Fibroblast of skin of abdomen (primary cell): ENCODE results near the gene SPEF2.

ENCODE experiments used
- DNase-seq: peaks from one replicate; pipeline ENCODE4 v3.0.0-alpha.2; 2013

The SPEF2 gene

DNA sequence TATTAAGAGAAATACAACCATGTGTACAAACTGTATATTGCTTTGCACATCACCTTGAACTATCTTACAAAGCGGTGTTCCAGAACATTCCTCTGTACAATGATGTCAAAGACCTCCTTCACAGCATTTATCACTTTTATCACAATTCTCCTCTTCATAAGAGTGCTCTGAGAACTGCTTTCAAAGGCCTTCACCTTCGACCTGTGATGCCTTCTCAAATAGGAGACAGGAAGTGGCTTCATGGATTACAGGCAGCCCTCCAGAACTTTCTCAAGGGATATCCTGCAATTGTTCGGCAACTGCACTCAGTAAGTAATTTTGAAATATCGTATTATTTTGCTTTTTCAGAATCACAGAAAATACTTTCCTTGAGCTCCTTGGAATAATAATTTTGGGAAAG lies 171.1 kb downstream of the SPEF2 start:
- DNase-seq = no peak

GRCh38 chr5:35789732-35790456 lies 172.2 kb downstream of the SPEF2 start:
- peak; percentile 77 for DNase-seq

DNA sequence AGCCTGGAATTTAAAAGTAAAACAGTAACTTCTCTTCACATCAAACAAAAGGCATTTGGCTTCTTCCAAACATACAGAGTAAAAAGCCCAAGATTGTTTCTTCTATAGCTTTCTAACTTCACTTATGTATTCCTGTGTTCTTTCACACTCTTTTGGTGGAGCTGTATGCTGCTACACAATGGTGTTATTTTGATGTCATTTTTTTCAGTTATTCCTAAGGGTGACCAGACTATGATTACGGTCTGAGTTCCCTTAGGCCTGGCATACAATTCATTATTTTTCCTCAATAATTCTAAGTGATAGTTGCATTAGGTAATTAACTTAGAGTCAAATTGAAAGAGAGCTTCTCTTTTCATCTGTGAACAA lies 172.8 kb downstream of the SPEF2 start:
- DNase-seq = no peak

GRCh38 chr5:35794328-35794619 lies 176.6 kb downstream of the SPEF2 start:
- DNase-seq = no peak

DNA sequence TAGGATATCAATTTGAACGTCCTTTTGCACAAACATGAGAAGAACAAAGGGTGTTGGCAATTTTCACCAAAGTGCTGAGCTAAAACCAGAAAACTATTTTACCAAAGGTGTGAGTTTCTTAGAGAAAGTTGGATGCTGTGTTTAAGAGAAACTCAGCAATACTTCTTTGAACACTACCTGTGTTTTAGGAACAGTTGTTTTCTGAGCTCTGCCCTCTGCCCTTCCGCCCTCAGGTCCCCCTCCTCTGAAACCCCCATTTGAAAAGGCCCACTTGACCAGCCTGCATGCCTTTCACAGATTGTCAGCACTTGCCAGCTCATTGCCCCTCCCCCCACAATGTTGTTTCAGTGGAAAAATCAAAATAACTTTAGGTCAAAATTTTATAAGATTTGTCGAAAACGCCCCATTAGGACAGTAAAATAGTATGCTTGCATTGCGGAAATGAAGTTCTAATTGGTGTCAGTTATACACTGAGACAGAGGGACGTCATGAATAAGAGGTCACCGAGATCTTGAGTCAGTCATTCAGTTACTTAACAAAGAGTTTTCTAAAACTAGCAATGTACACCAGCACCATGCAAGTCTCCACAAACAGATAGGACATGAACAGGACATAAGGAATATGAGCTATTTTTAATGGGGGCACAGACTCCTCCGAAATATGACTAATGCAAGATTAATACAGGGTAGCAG lies 177.2 kb downstream of the SPEF2 start:
- DNase-seq = no peak

DNA sequence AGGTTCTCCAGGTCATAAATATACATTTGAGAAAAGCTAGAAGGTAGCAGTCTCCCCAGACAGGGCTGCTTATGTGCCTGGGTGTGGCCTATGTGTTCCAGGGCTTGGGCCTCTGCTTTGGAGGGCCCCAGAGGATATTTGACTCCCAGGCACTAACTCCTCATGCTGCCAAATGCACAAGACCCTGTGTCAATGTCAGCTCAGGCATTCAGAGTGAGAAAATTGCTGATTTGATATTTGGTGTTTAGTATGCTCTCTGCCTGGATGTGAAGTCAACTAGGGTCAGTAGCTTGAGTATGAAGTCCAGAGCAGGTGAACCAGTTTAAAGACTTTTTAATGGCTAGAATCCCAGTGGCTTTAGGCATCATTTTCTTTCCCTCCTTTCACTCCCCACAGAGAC lies 181.5 kb downstream of the SPEF2 start:
- no peak for DNase-seq

DNA sequence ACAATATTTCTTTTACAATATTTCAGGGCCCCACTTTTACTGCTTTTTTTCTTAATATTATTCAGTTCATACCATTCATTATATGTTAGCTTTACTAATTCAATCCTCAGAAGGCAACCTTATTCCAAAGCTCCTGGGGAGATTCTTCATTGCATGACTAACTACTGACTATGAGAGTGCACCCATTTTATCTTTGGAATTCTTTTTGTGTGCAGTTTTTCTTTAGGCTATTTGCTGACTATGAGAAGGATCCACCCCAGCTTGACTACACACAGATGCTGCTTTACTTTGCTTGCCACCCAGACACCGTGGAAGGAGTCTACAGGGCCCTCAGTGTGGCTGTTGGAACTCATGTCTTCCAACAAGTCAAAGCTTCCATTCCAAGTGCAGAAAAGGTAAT lies 182.1 kb downstream of the SPEF2 start:
- DNase-seq = peak; percentile 41

DNA sequence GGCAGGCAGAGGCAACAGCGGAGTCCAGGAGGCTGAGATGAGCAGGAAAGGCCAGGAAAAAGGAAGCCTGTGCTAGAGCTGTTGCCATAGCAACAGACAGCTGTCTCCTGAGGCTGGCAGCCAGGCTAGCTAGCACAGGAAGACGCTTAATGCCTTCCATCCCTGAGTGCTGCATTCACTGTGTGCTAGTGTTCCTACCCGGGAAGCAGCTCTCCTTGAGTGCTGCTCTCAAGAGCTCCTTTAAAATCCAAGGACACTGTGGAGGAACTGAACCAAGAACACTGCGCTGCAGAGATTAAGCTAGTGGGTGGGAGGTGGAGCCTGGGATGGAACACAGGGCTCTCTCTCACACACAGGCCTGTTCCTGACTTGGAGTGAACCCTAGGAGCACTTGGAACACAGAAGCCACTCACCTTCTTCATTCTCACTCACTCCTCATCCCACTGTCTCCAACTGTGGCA lies 185.6 kb downstream of the SPEF2 start:
- peak; percentile 85 for DNase-seq

DNA sequence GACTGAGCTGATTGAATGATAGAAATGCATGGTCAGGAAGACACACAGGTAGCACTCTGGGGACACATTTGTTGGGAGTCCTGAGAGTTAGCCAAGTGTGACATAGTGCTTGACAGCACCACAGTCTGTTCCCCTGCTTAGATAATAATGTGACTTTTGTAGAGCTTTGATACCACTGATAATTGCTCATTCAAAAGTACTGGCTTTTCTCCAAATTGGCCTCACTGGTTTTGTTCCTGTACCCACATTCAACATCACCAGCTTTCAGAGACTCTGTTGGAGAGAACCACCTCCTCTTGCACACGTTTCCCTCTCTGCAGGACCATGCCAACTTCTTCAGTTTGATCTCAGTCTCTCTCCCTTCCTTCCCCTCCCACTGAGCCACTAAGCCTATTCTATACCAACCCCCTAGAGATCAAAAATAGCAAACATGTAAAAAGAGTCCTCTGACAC lies 186.6 kb downstream of the SPEF2 start:
- DNase-seq = no peak

DNA sequence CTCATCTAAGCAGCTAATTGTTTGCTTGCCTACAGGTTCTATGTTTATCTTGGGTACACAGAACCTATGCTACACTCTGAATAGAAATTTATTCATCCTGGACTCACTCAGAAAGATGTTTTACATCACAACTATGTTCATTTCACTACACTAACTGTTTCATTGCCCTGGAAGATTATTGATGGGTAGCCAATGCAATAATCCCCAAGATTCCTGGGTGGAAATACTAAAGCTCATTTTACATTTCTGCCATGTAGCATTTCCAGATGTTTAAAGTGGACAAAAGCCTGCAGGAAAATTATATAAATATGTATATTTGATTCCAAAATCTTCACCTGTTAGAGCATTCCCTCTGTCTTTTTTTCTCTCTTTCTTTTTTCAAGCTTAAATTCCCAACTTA lies 187.2 kb downstream of the SPEF2 start:
- DNase-seq = no peak

DNA sequence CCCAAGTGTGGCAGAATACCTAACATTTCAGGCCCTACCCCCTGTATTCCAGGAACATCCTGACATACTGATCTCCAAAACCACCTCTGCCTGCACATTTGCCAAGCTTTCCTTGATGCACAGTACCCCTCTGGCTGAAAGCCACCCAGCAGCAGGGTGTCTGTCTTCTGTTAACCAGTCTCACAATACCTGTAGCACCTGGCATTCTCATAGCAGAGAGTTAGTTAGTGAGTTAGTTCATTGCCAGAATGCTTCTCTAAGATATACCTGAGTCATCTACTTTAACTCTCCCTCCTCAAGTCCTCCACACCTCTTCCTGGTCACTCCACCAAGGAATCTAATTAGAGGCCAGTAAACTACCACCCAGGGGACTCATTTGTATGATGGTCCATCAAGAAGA lies 192.9 kb downstream of the SPEF2 start:
- no peak for DNase-seq

- DNase-seq = peak; percentile 23
These were observed 193.6 kb downstream of the SPEF2 start for GRCh38 chr5:35811108-35811741.

DNA sequence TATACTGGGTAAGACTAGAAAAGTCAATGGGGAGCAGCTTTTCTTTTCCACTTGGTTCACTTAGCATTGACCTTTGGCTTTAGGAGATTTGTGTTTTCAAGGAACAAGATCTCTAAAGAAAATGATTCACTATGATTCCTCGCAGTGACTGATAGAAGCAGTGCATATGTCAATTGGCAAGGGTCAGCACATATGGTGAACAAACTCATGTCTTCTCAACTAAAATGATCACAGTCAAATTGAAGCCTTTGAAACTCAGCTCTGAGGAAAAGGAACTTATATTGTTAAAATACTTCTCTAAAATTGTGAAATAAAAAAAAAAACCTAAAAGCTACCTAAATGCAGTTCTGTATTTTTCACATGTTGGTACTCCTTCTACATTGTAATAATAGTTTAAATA lies 195.9 kb downstream of the SPEF2 start:
- DNase-seq = no peak

DNA sequence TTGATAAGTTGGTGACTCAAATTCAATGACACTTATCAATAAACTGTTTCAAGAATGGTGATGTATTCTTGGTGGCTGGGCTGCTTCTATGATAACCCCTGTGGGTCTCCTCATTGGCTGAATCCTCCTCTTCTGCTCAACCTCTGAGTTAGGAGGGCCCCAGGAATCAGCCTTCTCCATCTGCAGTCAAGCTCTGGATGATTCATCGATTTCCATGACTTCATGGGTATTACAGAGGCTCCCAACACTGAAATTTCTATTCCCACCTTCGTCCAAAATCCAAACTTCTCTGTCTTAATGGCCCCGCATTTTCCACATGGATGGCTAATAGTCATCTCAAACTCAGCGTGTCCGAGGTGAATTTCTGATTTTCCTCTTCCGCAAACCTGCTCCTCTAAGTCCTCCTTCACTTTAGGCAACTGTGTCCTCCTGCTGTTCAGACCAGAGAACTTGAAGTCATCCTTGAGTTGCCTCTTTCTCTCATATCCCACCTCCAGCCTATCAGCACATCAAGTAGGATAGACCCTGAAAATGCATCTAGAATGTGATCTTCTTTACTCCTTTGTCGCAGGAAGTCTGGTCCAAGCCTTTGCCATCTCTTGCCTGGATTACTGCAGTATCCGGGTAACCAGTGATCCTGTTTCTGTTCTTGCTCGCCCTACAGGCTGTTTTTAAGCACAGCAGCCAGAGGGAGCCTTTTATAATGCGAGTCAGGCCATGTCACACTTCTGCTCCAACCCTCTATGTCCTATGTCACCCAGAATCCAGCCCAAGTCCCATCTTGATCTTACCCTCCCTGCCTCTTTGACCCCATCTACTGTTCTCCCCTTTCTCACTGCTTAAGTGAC lies 197.7 kb downstream of the SPEF2 start:
- DNase-seq = no peak

DNA sequence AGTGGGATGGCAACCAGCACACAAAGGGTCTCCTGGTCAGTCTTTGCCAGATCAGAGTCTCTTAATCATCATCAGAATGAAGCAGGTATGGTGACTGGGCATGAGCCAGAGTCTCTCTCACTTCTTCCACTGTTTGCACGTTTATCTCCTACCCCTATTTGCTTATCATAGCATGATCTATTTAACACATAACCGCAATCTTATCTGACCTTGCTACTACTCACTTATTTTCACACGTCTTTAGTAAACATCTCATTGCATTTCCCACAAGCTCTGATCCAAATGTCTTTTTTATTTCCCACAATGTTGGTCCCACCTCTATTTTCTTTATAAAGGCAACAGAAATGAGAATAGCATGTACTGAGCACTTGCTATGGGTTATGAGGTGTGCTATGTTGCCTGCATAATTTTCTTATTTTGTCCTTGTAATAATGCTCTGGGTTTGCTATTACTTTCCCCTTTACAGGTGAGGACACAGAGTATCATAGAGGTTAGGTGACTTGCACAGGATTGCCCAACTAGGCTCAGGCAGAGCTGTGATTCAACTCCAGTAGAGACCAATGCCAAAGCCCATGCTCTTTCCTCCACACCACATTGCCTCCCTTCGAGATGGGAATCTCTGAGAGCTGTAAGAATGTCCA lies 199.3 kb downstream of the SPEF2 start:
- no peak for DNase-seq

DNA sequence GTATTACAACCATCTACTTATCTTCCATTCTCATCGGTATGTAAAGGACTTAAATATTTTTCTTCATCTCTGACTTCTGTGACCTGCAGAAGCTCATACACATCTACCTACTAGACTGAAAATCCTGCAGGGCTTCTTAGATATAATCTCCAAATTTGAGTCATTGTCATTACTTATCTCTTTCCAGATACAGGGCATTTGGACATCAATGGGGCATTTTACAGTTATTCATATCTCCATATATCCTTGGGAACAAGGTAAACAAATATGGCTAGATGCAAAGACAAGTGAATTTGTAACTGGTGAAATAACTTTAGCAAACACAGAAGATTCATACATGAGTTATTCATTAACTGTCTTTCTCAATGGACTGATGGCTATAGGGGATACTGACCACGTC lies 201.4 kb downstream of the SPEF2 start:
- no peak for DNase-seq

DNA sequence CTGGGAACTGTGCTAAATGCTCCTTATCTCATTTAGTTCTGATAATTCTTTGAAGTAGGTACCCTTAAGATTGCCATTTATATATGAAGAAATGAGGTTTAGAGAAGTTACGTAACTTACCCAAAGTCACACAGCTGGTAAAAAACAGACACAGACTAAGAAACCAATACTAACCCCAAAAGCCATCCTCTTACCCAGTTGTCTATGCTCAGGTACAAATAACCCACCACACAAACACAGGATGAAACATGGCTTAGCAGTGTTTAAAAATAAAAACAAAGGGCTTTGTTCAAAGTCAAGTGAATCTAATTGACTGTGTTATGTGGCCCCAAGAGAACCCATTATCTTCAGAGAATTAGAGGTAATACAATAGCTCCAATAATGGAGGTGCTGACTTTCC lies 202.0 kb downstream of the SPEF2 start:
- no peak for DNase-seq

DNA sequence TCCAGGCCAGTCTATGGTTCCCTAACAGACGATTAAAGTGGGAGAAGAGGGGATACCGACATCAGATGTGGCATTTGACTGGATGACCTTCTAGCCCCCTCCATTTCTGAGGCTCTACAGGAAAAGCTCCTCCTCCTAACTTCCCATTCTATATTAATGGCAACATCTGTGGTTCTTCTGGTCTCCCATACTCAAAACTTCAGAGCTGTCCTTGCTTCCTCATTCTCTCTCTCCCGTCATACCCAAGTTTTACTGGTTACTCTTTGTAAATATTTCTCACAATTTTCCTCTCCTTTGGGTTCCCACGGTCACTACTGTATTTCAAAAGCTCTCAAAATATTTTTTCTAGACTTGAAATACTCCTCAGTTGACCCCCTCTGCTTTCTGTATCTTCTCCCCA lies 203.1 kb downstream of the SPEF2 start:
- DNase-seq = no peak

DNA sequence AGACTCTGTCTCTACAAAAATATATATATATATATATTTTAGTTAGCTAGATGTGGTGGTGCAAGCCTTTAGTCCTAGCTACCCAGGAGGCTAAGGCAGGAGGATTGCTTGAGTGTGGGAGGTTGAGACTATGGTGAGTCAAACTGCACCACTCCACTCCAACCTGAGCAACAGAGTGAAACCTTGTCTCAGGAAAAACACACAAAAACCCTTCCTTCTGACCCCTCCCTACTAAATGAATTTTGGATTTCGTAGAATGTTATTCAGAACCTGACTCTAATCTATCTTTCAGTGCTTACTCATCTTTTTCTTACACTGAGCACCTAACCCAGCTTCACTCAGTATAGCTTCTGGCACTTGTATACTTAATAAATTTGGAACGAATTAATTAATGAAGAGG lies 203.8 kb downstream of the SPEF2 start:
- DNase-seq = no peak

DNA sequence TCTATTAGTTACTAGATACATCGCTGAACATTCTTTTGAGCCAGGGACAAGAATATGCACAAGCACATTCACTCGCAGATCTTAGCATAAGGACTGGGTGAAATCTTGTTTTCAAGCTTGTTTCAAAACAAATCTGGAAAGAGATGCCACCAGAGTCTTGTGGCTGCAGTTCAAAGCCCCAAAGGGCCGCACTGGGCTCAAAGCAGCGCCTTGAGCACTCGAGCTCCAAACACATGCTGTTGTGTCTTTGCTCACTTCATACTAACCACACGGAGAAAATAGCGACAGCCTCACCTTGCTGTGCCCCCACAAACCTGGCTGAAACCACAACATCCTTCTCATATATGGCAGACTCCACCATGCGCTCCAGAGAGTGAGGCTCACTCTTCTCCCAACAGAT lies 204.8 kb downstream of the SPEF2 start:
- no peak for DNase-seq

GRCh38 chr5:35823347-35824098 lies 205.9 kb downstream of the SPEF2 start:
- DNase-seq = no peak

GRCh38 chr5:35826056-35826455 lies 208.4 kb downstream of the SPEF2 start:
- no peak for DNase-seq
